Measurements from ENCODE around the gene EDEM3. TPM values are rescaled to one million over a fixed set of nuclear protein-coding genes. Genes with fewer than 3 reads are reported as not detected.

EDEM3 gene
- total and polyA plus RNA-seq, 9 of the 15 experiments (the other 6 are each of a cell fraction or from before 2014, with no cell fraction given): 15.8 to 46.6 (median 28.0) TPM

- Histone ChIP-seq H2AFZ (ENCODE audit: low read depth, low read length) (no peak overlapping the region), H3K27ac (ENCODE audit: extremely low read depth, low read depth, low read length) (no peak overlapping the region), H3K9me3 (replicated peaks; ENCODE audit: control insufficient read depth, insufficient read depth, low read depth, low read length) (no peaks in the 10 kb centered on the region), H4K20me1 (replicated peaks; ENCODE audit: control insufficient read depth, insufficient read depth, low read length) (no peaks in the 10 kb centered on the region), H3K36me3 (ENCODE audit: control insufficient read depth, insufficient read depth, low read length) (no peaks in the 10 kb centered on the region), H3K4me1 (replicated peaks in 1 of 2; ENCODE audit: control insufficient read depth in 2 of 2, insufficient read depth in 2 of 2, low read length in 2 of 2) (no peaks in the 10 kb centered on the region), H3K9ac (ENCODE audit: insufficient read depth in 1 of 2, low read depth in 2 of 2, low read length in 2 of 2) (no peak overlapping the region), H3K27me3 (ENCODE audit: control insufficient read depth in 2 of 2, insufficient read depth in 2 of 2, low read length in 2 of 2) (peaks cover 4 to 15% of the 10 kb centered on the region in 2 experiments; a peak in 4 of 5 replicates), H3K79me2 (ENCODE audit: control insufficient read depth, insufficient read depth, low read length) (no peaks in the 10 kb centered on the region), H3K4me3 (no peak overlapping the region), H3K4me2 (ENCODE audit: insufficient read depth, low read length) (no peak overlapping the region), H3K9me1 (ENCODE audit: control insufficient read depth, insufficient read depth, low read length) (no peaks in the 10 kb centered on the region)
- no peak for ATAC-seq
- POLR2A ChIA-PET: interaction anchor here (0.6 kb wide), 1 partner anchor 20 kb away, joined by 3 read pairs; no protein-coding TSS in a partner anchor
- CTCF ChIA-PET (ENCODE audit: low intra/inter-chr PET ratio): no interaction called here
- WGBS (ENCODE audit: insufficient coverage, low coverage, missing lambda C conversion rate): 0% methylated on average over 3 of the region's 3 CpGs
- no TSS peak for BruUV-seq (replicated peaks)
- intact Hi-C loops (cut with micrococcal nuclease): no loop called here
- in situ Hi-C loops (cut with MboI): no loop called here
- no peak for FAIRE-seq
- DNase-seq (ENCODE audit: extremely low read depth in 1 of 4, low spot score in 3 of 4): no peak
- TF ChIP-seq ZNF124 (CRISPR knock-in tag; IDR thresholded peaks at IDR 0.05) (no peak), SLC30A9 (CRISPR knock-in tag; IDR thresholded peaks at IDR 0.05) (no peak), DDX20 (tag; IDR thresholded peaks at IDR 0.05; ENCODE audit: low read depth) (no peak), ZNF764 (CRISPR knock-in tag; IDR thresholded peaks at IDR 0.05; ENCODE audit: low read depth) (no peak), ZNF444 (CRISPR knock-in tag; IDR thresholded peaks at IDR 0.05) (no peak), EP400 (IDR thresholded peaks at IDR 0.05) (no peak), YBX1 (IDR thresholded peaks at IDR 0.05) (no peak), RBM17 (IDR thresholded peaks at IDR 0.05; ENCODE audit: borderline replicate concordance, low read depth, low read length) (no peak), KAT8 (IDR thresholded peaks at IDR 0.05; ENCODE audit: low read depth) (no peak), NCOR1 (IDR thresholded peaks at IDR 0.05) (no peak), ZNF23 (CRISPR knock-in tag; IDR thresholded peaks at IDR 0.05) (no peak), ZBTB5 (IDR thresholded peaks at IDR 0.05) (no peak), KDM4B (IDR thresholded peaks at IDR 0.05; ENCODE audit: borderline replicate concordance in 2 of 2, low read depth in 1 of 2) (no peak), ATF3 (IDR thresholded peaks at IDR 0.05) (no peak), ATF3 (CRISPR knock-in tag; conservative IDR thresholded peaks at IDR 0.05) (no peak), AFF4 (CRISPR knock-in tag; IDR thresholded peaks at IDR 0.05) (no peak), ZNF589 (CRISPR knock-in tag; IDR thresholded peaks at IDR 0.05; ENCODE audit: low read depth) (no peak)
These were observed 107.8 kb downstream of the EDEM3 start for GRCh38 chr1:184646824-184647223.

Measured in K562 (cell line).